HEK293 (cell line): Measurements from ENCODE around the gene RASSF9.

Source experiments
- CTCF ChIA-PET: fragments of 350-600 bp; formaldehyde crosslinking; extraction: SDS; loops from one replicate; lab custom pipeline; 2021; ENCODE audit warnings: antibody characterized with exemption; lab: Yijun Ruan, JAX
- POLR2A ChIA-PET: fragments of 300-600 bp; formaldehyde crosslinking; extraction: SDS; loops from one replicate; lab custom pipeline; 2020; ENCODE audit warnings: antibody characterized with exemption, inconsistent platforms; lab: Yijun Ruan, JAX
- H3K27ac ChIP-seq: fragments of 200-500 bp; sonication (Bioruptor generic); 2 replicates; pipeline ENCODE4 v1.5.1; 2014; ENCODE audit warnings: low read depth, low read length, control low read depth, inconsistent platforms; ENCODE audit errors: extremely low read depth
- H3K36me3 ChIP-seq, 2 experiments: fragments of 200-500 bp in 1 of 2; sonication (Bioruptor generic) in 1 of 2; 1 replicate in 1 of 2; 2 replicates in 1 of 2; pipeline ENCODE4 v1.5.1; 2014 to 2017; ENCODE audit warnings: inconsistent platforms in 2 of 2, low read length in 2 of 2; ENCODE audit not compliant: control insufficient read depth in 2 of 2, insufficient read depth in 1 of 2
- H3K4me1 ChIP-seq: fragments of 200-500 bp; sonication (Bioruptor generic); 2 replicates; pipeline ENCODE4 v1.5.1; 2014; ENCODE audit warnings: mild to moderate bottlenecking, low read length, inconsistent platforms; ENCODE audit not compliant: control insufficient read depth, insufficient read depth
- H3K4me3 ChIP-seq: 2 replicates; pipeline ENCODE4 v1.5.1; 2011; ENCODE audit warnings: low read depth, mild to moderate bottlenecking, control low read depth, low read length, moderate library complexity
- H3K9me3 ChIP-seq: fragments of 200-500 bp; sonication (Bioruptor generic); 2 replicates; pipeline ENCODE4 v1.5.1; 2014; ENCODE audit warnings: low read depth, low read length, inconsistent platforms; ENCODE audit not compliant: control insufficient read depth, insufficient read depth
- GFI1B ChIP-seq: fragments of 450-650 bp; formaldehyde crosslinking; IDR thresholded peaks from 2 replicates; pipeline ENCODE4 v1.5.1; 2016; ENCODE audit warnings: missing biosample characterization, missing genetic modification characterization
- MZF1 ChIP-seq: fragments of 450-650 bp; formaldehyde crosslinking; IDR thresholded peaks from 2 replicates; pipeline ENCODE4 v1.5.1; 2017; ENCODE audit warnings: missing biosample characterization, missing genetic modification characterization, borderline replicate concordance
- SALL2 ChIP-seq: fragments of 450-650 bp; formaldehyde crosslinking; IDR thresholded peaks from 2 replicates; pipeline ENCODE4 v1.5.0; 2017; ENCODE audit warnings: missing biosample characterization, mild to moderate bottlenecking, missing genetic modification characterization, borderline replicate concordance
- SP7 ChIP-seq: fragments of 450-650 bp; formaldehyde crosslinking; IDR thresholded peaks from 2 replicates; pipeline ENCODE4 v1.5.1; 2016; ENCODE audit warnings: missing biosample characterization, missing genetic modification characterization
- ZEB2 ChIP-seq: fragments of 450-650 bp; formaldehyde crosslinking; IDR thresholded peaks from 2 replicates; pipeline ENCODE4 v1.5.1; 2016; ENCODE audit warnings: missing biosample characterization, missing genetic modification characterization
- ZNF132 ChIP-seq: fragments of 450-650 bp; formaldehyde crosslinking; IDR thresholded peaks from 2 replicates; pipeline ENCODE4 v1.5.1; 2017; ENCODE audit warnings: missing biosample characterization, missing genetic modification characterization, borderline replicate concordance
- ZNF184 ChIP-seq: fragments of 450-650 bp; IDR thresholded peaks from 2 replicates; pipeline ENCODE4 v1.5.1; 2018; ENCODE audit warnings: missing biosample characterization, mild to moderate bottlenecking, missing genetic modification characterization
- ZNF2 ChIP-seq: fragments of 450-650 bp; formaldehyde crosslinking; IDR thresholded peaks from 2 replicates; pipeline ENCODE4 v1.5.1; 2016; ENCODE audit warnings: missing biosample characterization, missing genetic modification characterization
- ZNF202 ChIP-seq: fragments of 450-650 bp; formaldehyde crosslinking; IDR thresholded peaks from 2 replicates; pipeline ENCODE4 v1.5.1; 2016; ENCODE audit warnings: missing biosample characterization, missing genetic modification characterization, borderline replicate concordance
- ZNF274 ChIP-seq, 2 experiments: fragments of 200-500 bp in 1 of 2; fragments of 450-650 bp in 1 of 2; sonication (Bioruptor generic) in 1 of 2; formaldehyde crosslinking in 1 of 2; IDR thresholded peaks; 2 replicates each; pipeline versions ENCODE4 v1.5.1 to v1.6.1; 2014 to 2016; ENCODE audit warnings: borderline replicate concordance in 1 of 2, inconsistent platforms in 1 of 2, low read length in 1 of 2, missing biosample characterization in 1 of 2, missing genetic modification characterization in 1 of 2
- ZNF302 ChIP-seq: fragments of 450-650 bp; formaldehyde crosslinking; IDR thresholded peaks from 2 replicates; pipeline ENCODE4 v1.5.1; 2016; ENCODE audit warnings: missing biosample characterization, missing genetic modification characterization, low read depth
- ZNF366 ChIP-seq: fragments of 450-650 bp; formaldehyde crosslinking; conservative IDR thresholded peaks from 2 replicates; pipeline ENCODE4 v1.5.1; 2016; ENCODE audit warnings: missing biosample characterization, missing genetic modification characterization
- ZNF629 ChIP-seq: fragments of 450-650 bp; formaldehyde crosslinking; IDR thresholded peaks from 2 replicates; pipeline ENCODE4 v1.5.1; 2017; ENCODE audit warnings: missing biosample characterization, missing genetic modification characterization
- ZNF791 ChIP-seq: fragments of 450-650 bp; formaldehyde crosslinking; IDR thresholded peaks from 2 replicates; pipeline ENCODE4 v1.5.1; 2016; ENCODE audit warnings: missing biosample characterization, missing genetic modification characterization
- ZNF837 ChIP-seq: fragments of 450-650 bp; formaldehyde crosslinking; IDR thresholded peaks from 2 replicates; pipeline ENCODE4 v1.5.1; 2016; ENCODE audit warnings: missing biosample characterization, missing genetic modification characterization
- ZNF843 ChIP-seq: fragments of 450-650 bp; formaldehyde crosslinking; IDR thresholded peaks from 2 replicates; pipeline ENCODE4 v1.5.1; 2016; ENCODE audit warnings: missing biosample characterization, missing genetic modification characterization
- ZXDB ChIP-seq: fragments of 450-650 bp; formaldehyde crosslinking; IDR thresholded peaks from 2 replicates; pipeline ENCODE4 v1.5.1; 2016; ENCODE audit warnings: missing biosample characterization, missing genetic modification characterization
- TF ChIP-seq, protein P1 (sequence below): fragments of 450-650 bp; formaldehyde crosslinking; optimal IDR thresholded peaks from 2 replicates; pipeline ENCODE3; 2016; ENCODE audit warnings: missing biosample characterization, mild to moderate bottlenecking, missing genetic modification characterization
- TF ChIP-seq, protein P2 (sequence below): fragments of 450-650 bp; formaldehyde crosslinking; IDR thresholded peaks from 2 replicates; pipeline ENCODE4 v1.5.1; 2017; ENCODE audit warnings: missing biosample characterization, missing genetic modification characterization
- TF ChIP-seq, protein P3 (sequence below): fragments of 450-650 bp; formaldehyde crosslinking; IDR thresholded peaks from 2 replicates; pipeline ENCODE4; 2016; ENCODE audit warnings: missing biosample characterization, missing genetic modification characterization
- TF ChIP-seq, protein P4 (sequence below): fragments of 450-650 bp; formaldehyde crosslinking; IDR thresholded peaks from 2 replicates; pipeline ENCODE4 v1.5.1; 2016; ENCODE audit warnings: missing biosample characterization, missing genetic modification characterization
- TF ChIP-seq, protein P5 (sequence below): fragments of 450-650 bp; formaldehyde crosslinking; IDR thresholded peaks from 2 replicates; pipeline ENCODE4 v1.5.1; 2016; ENCODE audit warnings: missing biosample characterization, missing genetic modification characterization
- TF ChIP-seq, protein P6 (sequence below): fragments of 450-650 bp; formaldehyde crosslinking; IDR thresholded peaks from 2 replicates; pipeline ENCODE4 v1.5.0; 2017; ENCODE audit warnings: missing biosample characterization, missing genetic modification characterization, borderline replicate concordance
- TF ChIP-seq, protein P7 (sequence below): fragments of 450-650 bp; IDR thresholded peaks from 2 replicates; pipeline ENCODE4 v1.5.1; 2018; ENCODE audit warnings: missing biosample characterization, mild to moderate bottlenecking, missing genetic modification characterization

Gene RASSF9

DNA sequence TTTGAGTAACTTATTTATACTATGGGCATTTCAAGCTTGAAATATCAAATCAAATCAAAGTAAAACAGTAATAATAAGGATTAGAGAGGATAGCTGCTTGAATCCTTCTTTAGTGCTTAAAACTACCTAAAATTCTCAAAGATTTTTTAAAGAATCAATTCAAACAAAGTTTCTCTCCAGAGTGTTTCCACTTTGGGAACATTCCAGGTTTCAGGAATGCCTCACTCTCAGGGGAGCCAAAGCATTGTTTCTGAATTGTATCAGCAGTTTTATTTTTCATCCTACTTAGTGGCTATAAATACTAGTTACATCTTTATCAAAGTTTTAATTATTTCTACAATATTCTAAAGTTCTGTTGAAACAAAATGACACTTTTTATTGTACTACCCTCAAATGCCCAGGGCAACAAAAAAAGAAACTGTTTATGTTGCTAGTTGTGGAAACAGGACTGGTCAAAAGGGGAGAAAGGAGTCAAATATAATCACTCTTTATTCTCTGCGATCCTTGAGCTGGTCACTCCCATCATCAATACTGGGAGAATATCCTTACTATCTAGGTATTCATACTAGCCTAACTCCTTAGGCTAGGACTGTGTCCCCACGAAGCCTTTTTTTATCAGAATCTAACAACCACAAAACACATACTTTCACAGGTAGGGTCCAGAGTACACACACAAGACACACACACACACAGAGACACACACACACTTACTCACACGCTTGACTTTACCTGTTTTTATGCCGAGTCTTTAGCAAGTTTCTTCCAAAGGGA, 598 bp downstream of the RASSF9 start (continued):
- TF ChIP-seq ZNF274 (IDR thresholded peaks at IDR 0.05; ENCODE audit: low read length): no peak
- TF ChIP-seq ZNF274 (tag by site-specific recombination; IDR thresholded peaks at IDR 0.05; ENCODE audit: borderline replicate concordance): no peak
- TF ChIP-seq ZNF791 (tag by site-specific recombination): no peak
- no peak for TF ChIP-seq ZNF302 (tag by site-specific recombination)
- no peak for TF ChIP-seq GFI1B (tag by site-specific recombination)
- no peak for TF ChIP-seq ZNF202 (tag by site-specific recombination)
- TF ChIP-seq, protein P1, sequence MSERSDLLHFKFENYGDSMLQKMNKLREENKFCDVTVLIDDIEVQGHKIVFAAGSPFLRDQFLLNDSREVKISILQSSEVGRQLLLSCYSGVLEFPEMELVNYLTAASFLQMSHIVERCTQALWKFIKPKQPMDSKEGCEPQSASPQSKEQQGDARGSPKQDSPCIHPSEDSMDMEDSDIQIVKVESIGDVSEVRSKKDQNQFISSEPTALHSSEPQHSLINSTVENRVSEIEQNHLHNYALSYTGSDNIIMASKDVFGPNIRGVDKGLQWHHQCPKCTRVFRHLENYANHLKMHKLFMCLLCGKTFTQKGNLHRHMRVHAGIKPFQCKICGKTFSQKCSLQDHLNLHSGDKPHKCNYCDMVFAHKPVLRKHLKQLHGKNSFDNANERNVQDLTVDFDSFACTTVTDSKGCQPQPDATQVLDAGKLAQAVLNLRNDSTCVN (tag by site-specific recombination): no peak
- no peak for TF ChIP-seq SALL2 (tag by site-specific recombination)
- TF ChIP-seq, protein P2, sequence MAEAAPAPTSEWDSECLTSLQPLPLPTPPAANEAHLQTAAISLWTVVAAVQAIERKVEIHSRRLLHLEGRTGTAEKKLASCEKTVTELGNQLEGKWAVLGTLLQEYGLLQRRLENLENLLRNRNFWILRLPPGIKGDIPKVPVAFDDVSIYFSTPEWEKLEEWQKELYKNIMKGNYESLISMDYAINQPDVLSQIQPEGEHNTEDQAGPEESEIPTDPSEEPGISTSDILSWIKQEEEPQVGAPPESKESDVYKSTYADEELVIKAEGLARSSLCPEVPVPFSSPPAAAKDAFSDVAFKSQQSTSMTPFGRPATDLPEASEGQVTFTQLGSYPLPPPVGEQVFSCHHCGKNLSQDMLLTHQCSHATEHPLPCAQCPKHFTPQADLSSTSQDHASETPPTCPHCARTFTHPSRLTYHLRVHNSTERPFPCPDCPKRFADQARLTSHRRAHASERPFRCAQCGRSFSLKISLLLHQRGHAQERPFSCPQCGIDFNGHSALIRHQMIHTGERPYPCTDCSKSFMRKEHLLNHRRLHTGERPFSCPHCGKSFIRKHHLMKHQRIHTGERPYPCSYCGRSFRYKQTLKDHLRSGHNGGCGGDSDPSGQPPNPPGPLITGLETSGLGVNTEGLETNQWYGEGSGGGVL (tag by site-specific recombination): no peak
- TF ChIP-seq, protein P3, sequence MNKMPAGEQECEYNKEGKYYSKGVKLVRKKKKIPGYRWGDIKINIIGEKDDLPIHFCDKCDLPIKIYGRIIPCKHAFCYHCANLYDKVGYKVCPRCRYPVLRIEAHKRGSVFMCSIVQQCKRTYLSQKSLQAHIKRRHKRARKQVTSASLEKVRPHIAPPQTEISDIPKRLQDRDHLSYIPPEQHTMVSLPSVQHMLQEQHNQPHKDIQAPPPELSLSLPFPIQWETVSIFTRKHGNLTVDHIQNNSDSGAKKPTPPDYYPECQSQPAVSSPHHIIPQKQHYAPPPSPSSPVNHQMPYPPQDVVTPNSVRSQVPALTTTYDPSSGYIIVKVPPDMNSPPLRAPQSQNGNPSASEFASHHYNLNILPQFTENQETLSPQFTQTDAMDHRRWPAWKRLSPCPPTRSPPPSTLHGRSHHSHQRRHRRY (tag by site-specific recombination): no peak
- TF ChIP-seq ZNF132 (tag by site-specific recombination): no peak
- TF ChIP-seq, protein P4, sequence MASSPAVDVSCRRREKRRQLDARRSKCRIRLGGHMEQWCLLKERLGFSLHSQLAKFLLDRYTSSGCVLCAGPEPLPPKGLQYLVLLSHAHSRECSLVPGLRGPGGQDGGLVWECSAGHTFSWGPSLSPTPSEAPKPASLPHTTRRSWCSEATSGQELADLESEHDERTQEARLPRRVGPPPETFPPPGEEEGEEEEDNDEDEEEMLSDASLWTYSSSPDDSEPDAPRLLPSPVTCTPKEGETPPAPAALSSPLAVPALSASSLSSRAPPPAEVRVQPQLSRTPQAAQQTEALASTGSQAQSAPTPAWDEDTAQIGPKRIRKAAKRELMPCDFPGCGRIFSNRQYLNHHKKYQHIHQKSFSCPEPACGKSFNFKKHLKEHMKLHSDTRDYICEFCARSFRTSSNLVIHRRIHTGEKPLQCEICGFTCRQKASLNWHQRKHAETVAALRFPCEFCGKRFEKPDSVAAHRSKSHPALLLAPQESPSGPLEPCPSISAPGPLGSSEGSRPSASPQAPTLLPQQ (tag by site-specific recombination): 0 out of 2 replicates have a peak, but pooled peaks have one; percentile 54

DNA sequence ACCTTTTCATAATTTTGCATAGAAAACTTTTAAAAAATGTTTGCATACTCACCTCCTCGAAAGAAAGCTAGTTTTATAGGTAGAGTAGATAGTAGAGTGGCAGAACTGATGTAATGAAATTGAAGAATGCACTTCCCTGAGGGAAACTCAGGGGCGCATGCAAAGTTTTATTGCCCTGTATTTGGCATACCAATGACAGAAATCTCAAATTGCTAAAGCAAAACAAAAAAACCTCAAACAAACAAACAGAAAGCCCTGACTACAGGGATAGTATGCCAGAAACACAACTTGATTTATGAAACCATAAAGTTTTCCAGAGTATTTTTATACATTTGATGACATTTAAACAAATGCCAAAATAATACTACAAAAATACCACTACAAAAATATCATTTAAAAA, 1.8 kb downstream of the RASSF9 start:
- no peak overlapping the region for H3K27ac ChIP-seq
- H3K9me3 ChIP-seq: no peaks in the 10 kb centered on the region
- H3K4me1 ChIP-seq: peaks cover 47% of the 10 kb centered on the region
- H3K4me3 ChIP-seq: no peak overlapping the region
- POLR2A ChIA-PET: no interaction called here
- CTCF ChIA-PET: no interaction called here
- H3K36me3 ChIP-seq: no peaks in the 10 kb centered on the region
- TF ChIP-seq SP7 (tag by site-specific recombination): peak; percentile 70
- peak; percentile 97 for TF ChIP-seq ZNF843 (tag by site-specific recombination)
- TF ChIP-seq ZNF366 (tag by site-specific recombination): peak; percentile 85
- peak; percentile 14; the same call in 1 of the 2 replicates for TF ChIP-seq ZNF184
- TF ChIP-seq ZNF837 (tag by site-specific recombination): no peak
- TF ChIP-seq, protein P5, sequence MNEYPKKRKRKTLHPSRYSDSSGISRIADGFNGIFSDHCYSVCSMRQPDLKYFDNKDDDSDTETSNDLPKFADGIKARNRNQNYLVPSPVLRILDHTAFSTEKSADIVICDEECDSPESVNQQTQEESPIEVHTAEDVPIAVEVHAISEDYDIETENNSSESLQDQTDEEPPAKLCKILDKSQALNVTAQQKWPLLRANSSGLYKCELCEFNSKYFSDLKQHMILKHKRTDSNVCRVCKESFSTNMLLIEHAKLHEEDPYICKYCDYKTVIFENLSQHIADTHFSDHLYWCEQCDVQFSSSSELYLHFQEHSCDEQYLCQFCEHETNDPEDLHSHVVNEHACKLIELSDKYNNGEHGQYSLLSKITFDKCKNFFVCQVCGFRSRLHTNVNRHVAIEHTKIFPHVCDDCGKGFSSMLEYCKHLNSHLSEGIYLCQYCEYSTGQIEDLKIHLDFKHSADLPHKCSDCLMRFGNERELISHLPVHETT (tag by site-specific recombination): peak; percentile 84
- TF ChIP-seq, protein P6, sequence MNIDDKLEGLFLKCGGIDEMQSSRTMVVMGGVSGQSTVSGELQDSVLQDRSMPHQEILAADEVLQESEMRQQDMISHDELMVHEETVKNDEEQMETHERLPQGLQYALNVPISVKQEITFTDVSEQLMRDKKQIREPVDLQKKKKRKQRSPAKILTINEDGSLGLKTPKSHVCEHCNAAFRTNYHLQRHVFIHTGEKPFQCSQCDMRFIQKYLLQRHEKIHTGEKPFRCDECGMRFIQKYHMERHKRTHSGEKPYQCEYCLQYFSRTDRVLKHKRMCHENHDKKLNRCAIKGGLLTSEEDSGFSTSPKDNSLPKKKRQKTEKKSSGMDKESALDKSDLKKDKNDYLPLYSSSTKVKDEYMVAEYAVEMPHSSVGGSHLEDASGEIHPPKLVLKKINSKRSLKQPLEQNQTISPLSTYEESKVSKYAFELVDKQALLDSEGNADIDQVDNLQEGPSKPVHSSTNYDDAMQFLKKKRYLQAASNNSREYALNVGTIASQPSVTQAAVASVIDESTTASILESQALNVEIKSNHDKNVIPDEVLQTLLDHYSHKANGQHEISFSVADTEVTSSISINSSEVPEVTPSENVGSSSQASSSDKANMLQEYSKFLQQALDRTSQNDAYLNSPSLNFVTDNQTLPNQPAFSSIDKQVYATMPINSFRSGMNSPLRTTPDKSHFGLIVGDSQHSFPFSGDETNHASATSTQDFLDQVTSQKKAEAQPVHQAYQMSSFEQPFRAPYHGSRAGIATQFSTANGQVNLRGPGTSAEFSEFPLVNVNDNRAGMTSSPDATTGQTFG: no peak
- TF ChIP-seq MZF1 (tag by site-specific recombination): no peak
- TF ChIP-seq, protein P7, sequence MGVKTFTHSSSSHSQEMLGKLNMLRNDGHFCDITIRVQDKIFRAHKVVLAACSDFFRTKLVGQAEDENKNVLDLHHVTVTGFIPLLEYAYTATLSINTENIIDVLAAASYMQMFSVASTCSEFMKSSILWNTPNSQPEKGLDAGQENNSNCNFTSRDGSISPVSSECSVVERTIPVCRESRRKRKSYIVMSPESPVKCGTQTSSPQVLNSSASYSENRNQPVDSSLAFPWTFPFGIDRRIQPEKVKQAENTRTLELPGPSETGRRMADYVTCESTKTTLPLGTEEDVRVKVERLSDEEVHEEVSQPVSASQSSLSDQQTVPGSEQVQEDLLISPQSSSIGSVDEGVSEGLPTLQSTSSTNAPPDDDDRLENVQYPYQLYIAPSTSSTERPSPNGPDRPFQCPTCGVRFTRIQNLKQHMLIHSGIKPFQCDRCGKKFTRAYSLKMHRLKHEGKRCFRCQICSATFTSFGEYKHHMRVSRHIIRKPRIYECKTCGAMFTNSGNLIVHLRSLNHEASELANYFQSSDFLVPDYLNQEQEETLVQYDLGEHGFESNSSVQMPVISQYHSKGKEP (tag by site-specific recombination): peak; percentile 99
- peak; percentile 89 for TF ChIP-seq ZEB2
- peak; percentile 69; the same call in 1 of the 2 replicates for TF ChIP-seq ZNF2 (tag by site-specific recombination)
- TF ChIP-seq ZNF629 (tag by site-specific recombination): peak; percentile 83
- peak; percentile 96 for TF ChIP-seq ZXDB (tag by site-specific recombination)
